Activated CD8-positive, alpha-beta memory T cell treated with anti-CD3 and anti-CD28 coated beads for 36 hours (primary cell): ENCODE data around the gene SERPIND1. TPM values are rescaled to one million over a fixed set of nuclear protein-coding genes. Genes with fewer than 3 reads are reported as not detected.
"Not testable (repeated sequence)": the region's sequence is repeated elsewhere in the genome, so short reads cannot be mapped to it uniquely, and the experiment has no call there.

Experiments used
- CTCF ChIA-PET: fragments of 350-600 bp; sonication (Branson Sonifier 250); formaldehyde crosslinking; loops from one replicate; lab custom pipeline; 2021; ENCODE audit warnings: antibody characterized with exemption; lab: Charles Lee
- POLR2A ChIA-PET: fragments of 350-600 bp; sonication (Branson Sonifier 250); formaldehyde crosslinking; loops from one replicate; lab custom pipeline; 2021; ENCODE audit warnings: antibody characterized with exemption; lab: Charles Lee
- total RNA-seq, 2 experiments: library from RNA; stranded (reverse); gene quantifications; one replicate each; pipeline ENCODE4 v1.2.3, GENCODE V29; 2021

SERPIND1 gene
- total RNA-seq, 2 experiments from 2014 or later = not detected

DNA sequence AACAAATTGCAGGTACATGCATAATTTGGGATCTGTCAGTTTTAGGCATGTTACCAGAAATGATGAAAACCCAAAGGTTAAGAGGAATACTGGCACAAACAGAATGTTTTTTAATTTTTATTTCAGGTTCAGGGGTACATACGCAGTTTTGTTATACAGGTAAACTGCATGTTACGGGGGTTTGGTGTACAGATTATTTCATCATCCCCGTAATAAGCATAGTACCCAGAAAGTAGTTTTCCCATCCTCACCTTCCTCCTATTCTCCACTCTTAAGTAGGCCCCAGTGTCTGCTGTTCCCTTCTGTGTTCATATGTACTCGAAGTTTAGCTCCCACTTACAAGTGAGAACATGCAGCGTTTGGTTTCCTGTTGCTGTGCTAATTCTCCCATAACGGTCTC lies 51.7 kb downstream of the SERPIND1 start:
- POLR2A ChIA-PET = interaction anchor here (0.5 kb wide), 1 partner anchor 90 kb away, joined by 9 read pairs; no protein-coding TSS in a partner anchor
- CTCF ChIA-PET = no interaction called here

DNA sequence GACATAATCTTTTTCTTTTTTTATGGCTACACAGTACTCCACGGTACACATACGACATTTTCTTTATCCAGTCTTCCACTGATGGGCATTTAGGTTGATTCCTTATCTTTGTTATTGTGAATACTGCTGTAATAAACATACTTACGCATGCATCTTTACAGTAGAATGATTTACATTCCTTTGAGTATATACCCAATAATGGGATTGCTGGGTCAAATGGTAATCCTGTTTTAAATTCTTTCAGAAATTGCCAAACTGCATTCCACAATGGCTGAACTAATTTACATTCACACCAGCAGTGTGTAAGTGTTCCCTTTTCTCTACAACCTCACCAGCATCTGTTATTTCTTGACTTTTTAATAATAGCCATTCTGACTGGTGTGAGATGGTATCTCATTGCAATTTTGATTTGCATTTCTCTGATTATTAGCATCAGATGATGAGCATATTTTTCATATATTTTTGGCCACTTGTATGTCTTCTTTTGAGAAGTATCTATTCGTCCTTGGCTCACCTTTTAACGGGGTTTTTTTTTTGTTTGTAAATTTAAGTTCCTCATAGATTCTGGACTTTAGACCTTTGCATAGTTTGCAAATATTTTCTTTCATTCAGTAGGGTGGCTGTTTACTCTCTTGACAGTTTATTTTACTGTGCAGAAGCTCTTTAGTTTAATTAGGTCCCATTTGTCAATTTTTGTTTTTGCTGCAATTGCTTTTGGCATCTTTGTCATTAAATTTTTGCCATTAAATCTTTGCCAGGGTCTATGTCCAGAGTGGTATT lies 52.6 kb downstream of the SERPIND1 start:
- CTCF ChIA-PET = not testable (repeated sequence)
- POLR2A ChIA-PET = interaction anchor here (0.5 to 0.6 kb wide), 2 partner anchors 89 to 1063 kb away, joined by 3 to 9 read pairs; no protein-coding TSS in a partner anchor

DNA sequence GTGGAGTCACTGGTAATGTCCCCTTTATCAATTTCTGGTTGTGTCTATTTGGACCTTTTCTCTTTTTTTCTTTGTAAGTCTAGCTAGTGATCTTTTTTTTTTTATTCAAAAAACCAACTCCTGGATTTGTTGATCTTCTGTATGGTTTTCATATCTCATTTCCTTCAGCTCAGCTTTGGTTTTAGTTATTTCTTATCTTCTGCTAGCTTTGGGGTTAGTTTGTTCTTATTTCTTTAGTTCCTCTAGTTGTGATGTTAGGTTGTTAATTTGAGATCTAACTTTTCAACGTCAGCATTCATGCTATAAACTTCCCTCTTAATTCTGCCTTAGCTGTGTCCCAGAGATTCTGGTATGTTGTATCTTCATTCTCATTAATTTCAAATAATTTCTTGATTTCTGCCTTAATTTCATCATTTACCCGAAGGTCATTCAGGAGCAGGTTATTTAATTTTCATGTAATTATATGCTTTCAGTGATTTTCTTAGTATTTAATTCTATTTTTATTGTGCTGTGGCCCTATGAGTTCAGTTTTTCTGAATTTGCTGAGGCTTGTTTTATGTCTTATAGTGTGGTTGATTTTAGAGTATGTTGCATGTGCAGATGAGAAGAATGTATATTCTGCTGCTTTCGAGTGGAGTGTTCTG lies 55.7 kb downstream of the SERPIND1 start:
- ChIA-PET POLR2A (no interaction called here), CTCF (no interaction called here)

DNA sequence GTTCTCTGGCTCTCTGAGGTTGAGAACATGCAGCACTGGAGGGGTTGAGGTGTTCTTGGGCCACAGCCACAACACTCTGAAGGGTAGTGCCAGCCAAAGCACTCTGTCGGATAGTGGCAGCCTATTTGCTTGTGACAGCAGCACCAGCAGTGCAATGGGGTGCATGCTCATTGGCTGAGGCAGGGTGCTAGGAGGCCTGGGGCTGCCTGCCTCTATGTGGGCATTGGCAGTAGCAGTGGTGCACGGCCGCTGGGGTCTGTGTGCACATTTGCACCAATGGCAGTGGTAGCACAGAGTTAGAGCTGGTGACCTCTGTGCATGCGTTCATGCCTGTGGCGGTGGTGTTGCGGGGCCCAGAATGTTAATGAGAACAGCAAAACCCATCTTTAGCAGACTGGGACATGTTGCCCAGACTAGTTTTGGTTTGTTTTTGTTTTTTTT lies 59.3 kb downstream of the SERPIND1 start:
- ChIA-PET CTCF (no interaction called here), POLR2A (no interaction called here)

DNA sequence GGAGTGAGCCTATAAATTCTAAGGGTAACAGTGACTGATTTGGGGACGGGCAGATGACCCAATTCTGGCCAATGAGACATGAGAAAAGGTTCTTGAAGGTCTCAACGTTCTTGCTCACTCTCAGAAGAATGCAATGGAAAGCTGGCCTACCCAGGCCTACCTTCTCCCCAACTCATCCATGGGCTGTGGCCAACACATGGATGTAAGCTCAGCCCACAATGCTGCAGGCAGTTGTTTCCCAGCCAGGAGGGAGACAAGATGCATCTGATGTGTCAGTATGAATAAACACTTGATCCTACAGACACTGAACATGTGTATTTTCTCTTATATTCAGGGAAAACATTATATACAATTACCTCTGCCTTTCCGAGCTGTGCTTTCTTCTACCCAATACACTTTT lies 60.3 kb downstream of the SERPIND1 start:
- CTCF ChIA-PET = no interaction called here
- POLR2A ChIA-PET = no interaction called here

DNA sequence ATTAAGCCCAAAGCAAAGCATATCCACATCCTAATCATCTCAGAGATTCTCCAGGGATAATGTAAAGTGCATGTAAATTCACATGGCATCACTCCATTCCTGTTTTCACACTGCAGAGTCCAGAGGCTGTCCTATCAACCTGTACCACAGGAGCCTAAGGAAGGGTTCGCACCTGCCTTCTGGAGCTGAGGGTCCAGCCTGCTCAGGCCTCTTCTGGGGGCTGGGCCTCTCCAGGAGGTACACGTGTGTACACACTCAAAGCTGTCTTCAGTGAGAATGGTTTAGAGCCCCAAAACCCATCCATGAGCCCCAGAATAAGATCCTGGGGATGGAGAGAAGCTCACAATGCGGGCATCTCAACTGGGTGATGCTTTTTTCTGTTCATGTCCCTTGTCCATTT lies 60.8 kb downstream of the SERPIND1 start:
- CTCF ChIA-PET = no interaction called here
- POLR2A ChIA-PET = interaction anchor here (0.7 kb wide), 1 partner anchor 9 kb away, joined by 3 read pairs; no protein-coding TSS in a partner anchor

Other genes starting within 250 kb of the SERPIND1 start
- 10 to 100 TPM; 57.9 to 59.0 TPM for gene PI4KA, start 84.7 kb downstream of the SERPIND1 start, total RNA-seq
- gene SNAP29, start 84.9 kb downstream of the SERPIND1 start, total RNA-seq = 10 to 100 TPM; 20.2 to 20.7 TPM
- 10 to 100 TPM; 85.3 to 86.2 TPM for gene CRKL, start 143.3 kb downstream of the SERPIND1 start, total RNA-seq
- gene AIFM3, start 193.1 kb downstream of the SERPIND1 start, total RNA-seq = under 1 TPM in 1 of 2 experiments, not detected in 1; 0.08 TPM
- 10 to 100 TPM; 62.6 to 74.2 TPM for gene LZTR1, start 208.2 kb downstream of the SERPIND1 start, total RNA-seq
- gene THAP7, start 228.0 kb downstream of the SERPIND1 start, total RNA-seq = 10 to 100 TPM; 35.3 to 39.2 TPM
- gene P2RX6, start 241.1 kb downstream of the SERPIND1 start, total RNA-seq = under 1 TPM; 0.38 to 0.40 TPM